K562 (cell line): ENCODE measurements around the gene NUP85. TPM values are rescaled to one million over a fixed set of nuclear protein-coding genes. Genes with fewer than 3 reads are reported as not detected.

Source experiments
- ARHGAP35 ChIP-seq: fragments of 450-650 bp; IDR thresholded peaks from 2 replicates; pipeline ENCODE4 v1.6.1; 2018; ENCODE audit not compliant: partially characterized antibody
- DPF2 ChIP-seq: fragments of 450-650 bp; IDR thresholded peaks from 2 replicates; pipeline ENCODE4 v1.6.1; 2016
- EHMT2 ChIP-seq: fragments of 450-650 bp; IDR thresholded peaks from 2 replicates; pipeline ENCODE4 v1.6.1; 2018; ENCODE audit warnings: antibody characterized with exemption
- FOXJ3 ChIP-seq: sonication (generic); formaldehyde crosslinking; IDR thresholded peaks from 2 replicates; pipeline ENCODE4 v1.4.0; 2020; ENCODE audit warnings: mild to moderate bottlenecking, missing genetic modification reagents
- KLF1 ChIP-seq: fragments of 450-650 bp; IDR thresholded peaks from 2 replicates; pipeline ENCODE4 v1.6.1; 2016; ENCODE audit warnings: missing genetic modification characterization, missing compliant biosample characterization
- OTX1 ChIP-seq: fragments of 450-650 bp; formaldehyde crosslinking; IDR thresholded peaks from 2 replicates; pipeline ENCODE4 v1.4.0; 2022; ENCODE audit warnings: mild to moderate bottlenecking
- RCOR1 ChIP-seq, 2 experiments: IDR thresholded peaks; 2 replicates each; pipeline ENCODE4 v1.6.1; 2012; ENCODE audit warnings: low read depth in 2 of 2, low read length in 2 of 2, borderline replicate concordance in 1 of 2, improper control_type of control experiment in 1 of 2
- RFX5 ChIP-seq: IDR thresholded peaks from 2 replicates; pipeline ENCODE4 v1.6.1; 2011; ENCODE audit warnings: low read depth, mild to moderate bottlenecking, improper control_type of control experiment, low read length
- SIN3A ChIP-seq, 2 experiments: fragments of 150-350 bp in 1 of 2; IDR thresholded peaks; 2 replicates each; pipeline ENCODE4 v1.6.1; 2011 to 2016; ENCODE audit warnings: borderline replicate concordance in 2 of 2, low read depth in 2 of 2, low read length in 2 of 2, mild to moderate bottlenecking in 2 of 2, moderate library complexity in 2 of 2; ENCODE audit not compliant: control insufficient read depth in 1 of 2
- SMARCE1 ChIP-seq: fragments of 450-650 bp; IDR thresholded peaks from 2 replicates; pipeline ENCODE4 v1.7.1; 2016; ENCODE audit warnings: mild to moderate bottlenecking
- TFE3 ChIP-seq: fragments of 450-650 bp; formaldehyde crosslinking; IDR thresholded peaks from 2 replicates; pipeline ENCODE4 v1.4.0; 2020; ENCODE audit warnings: mild to moderate bottlenecking, mixed read lengths
- UBTF ChIP-seq, 2 experiments: IDR thresholded peaks; 2 replicates each; pipeline ENCODE4 v1.6.1; 2012; ENCODE audit warnings: improper control_type of control experiment in 2 of 2, low read depth in 2 of 2, low read length in 2 of 2, borderline replicate concordance in 1 of 2
- ZFPM2 ChIP-seq: fragments of 250-450 bp; sonication (Bioruptor Pico); IDR thresholded peaks from 2 replicates; pipeline ENCODE4 v1.5.1; 2022; ENCODE audit warnings: mild to moderate bottlenecking
- ZKSCAN8 ChIP-seq: fragments of 200-800 bp; sonication (Bioruptor generic); IDR thresholded peaks from 2 replicates; pipeline ENCODE4 v1.6.1; 2016; ENCODE audit warnings: missing genetic modification characterization, missing compliant biosample characterization
- ZNF717 ChIP-seq: fragments of 250-450 bp; sonication (Bioruptor Pico); IDR thresholded peaks from 2 replicates; pipeline ENCODE4 v1.5.0; 2021
- polyA plus RNA-seq, 8 experiments: library from polyadenylated mRNA; depleted of rRNA in 4 of 8; stranded (reverse) in 5 of 8; unstranded in 3 of 8; fragments of >200 nt; fragmentation: Nextera tagmentation in 2 of 8; fragmentation: Illumina TruSeq in 1 of 8; extraction: Ambion mirVana in 2 of 8; extraction: Trizol in 1 of 8; gene quantifications; 2 replicates each; pipeline versions ENCODE4 v1.2.1 to v1.2.3, GENCODE V29; 2011 to 2014; ENCODE audit warnings: inconsistent platforms in 1 of 8, missing spikeins in 1 of 8
- total RNA-seq, 7 experiments: library from RNA; depleted of rRNA in 6 of 7; stranded (reverse); fragments of >200 nt in 6 of 7; fragmentation: Illumina TruSeq in 2 of 7; extraction: Trizol in 2 of 7; gene quantifications; 2 replicates each; pipeline versions ENCODE4 v1.2.1 to v1.2.3, GENCODE V29; 2011 to 2021; ENCODE audit warnings: low replicate concordance in 1 of 7
- TF ChIP-seq, protein P1 (sequence below): sonication (generic); formaldehyde crosslinking; IDR thresholded peaks from 2 replicates; pipeline ENCODE4 v1.8.0; 2023; ENCODE audit warnings: missing genetic modification reagents, mild to moderate bottlenecking, borderline replicate concordance
- TF ChIP-seq, protein P2 (sequence below): fragments of 250-450 bp; sonication (Bioruptor Pico); IDR thresholded peaks from 2 replicates; pipeline ENCODE4 v1.6.1; 2021; ENCODE audit warnings: mild to moderate bottlenecking

The NUP85 gene
- total and polyA plus RNA-seq, 9 of the 15 experiments (the other 6 are each of a cell fraction or from before 2014, with no cell fraction given): 50.2 to 177 (median 110) TPM

DNA sequence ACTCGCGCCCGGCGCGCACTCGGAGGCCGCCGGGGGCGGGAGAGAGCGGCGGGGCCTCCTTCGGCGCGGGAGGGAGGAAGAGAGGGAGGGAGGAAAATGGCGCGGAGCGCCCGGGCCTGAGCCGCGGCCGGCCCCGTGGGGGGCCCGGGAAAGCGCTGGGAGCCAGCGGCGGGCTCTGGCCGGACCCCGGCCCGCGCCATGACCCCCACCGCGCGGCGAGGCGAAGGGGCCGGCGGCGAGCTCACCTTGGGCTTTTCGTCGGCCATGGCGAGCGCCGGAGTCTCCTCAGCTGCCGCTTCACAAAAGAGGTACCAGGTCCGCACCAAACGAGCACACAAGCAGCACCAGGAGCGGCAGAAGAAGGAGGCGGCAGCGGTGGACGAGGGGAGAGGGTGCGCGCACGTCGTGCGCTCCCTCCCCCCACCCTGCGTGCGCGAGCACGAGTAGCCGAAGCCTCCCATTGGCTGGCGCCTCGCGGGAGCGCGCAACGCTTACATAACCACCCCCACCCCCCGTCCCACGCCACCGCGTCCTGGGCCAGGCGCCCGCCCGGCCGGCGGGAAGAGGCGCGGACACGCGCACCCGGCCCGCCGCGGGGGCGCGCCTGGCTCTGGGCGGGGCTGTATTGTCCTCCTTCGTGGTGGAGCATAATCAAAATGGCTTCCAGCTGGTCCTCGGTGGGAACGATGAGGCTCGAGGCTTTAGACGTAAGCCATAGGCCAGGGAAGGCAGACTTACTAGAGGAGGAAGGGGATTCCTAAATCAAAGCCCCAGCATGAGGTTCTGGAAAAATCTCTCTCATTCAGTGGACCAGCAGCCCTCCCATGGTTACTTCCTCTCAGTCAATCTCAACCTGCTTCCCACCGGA, 22.7 kb upstream of the NUP85 start, which contains the start of gene SUMO2 (continued):
- TF ChIP-seq, protein P1, sequence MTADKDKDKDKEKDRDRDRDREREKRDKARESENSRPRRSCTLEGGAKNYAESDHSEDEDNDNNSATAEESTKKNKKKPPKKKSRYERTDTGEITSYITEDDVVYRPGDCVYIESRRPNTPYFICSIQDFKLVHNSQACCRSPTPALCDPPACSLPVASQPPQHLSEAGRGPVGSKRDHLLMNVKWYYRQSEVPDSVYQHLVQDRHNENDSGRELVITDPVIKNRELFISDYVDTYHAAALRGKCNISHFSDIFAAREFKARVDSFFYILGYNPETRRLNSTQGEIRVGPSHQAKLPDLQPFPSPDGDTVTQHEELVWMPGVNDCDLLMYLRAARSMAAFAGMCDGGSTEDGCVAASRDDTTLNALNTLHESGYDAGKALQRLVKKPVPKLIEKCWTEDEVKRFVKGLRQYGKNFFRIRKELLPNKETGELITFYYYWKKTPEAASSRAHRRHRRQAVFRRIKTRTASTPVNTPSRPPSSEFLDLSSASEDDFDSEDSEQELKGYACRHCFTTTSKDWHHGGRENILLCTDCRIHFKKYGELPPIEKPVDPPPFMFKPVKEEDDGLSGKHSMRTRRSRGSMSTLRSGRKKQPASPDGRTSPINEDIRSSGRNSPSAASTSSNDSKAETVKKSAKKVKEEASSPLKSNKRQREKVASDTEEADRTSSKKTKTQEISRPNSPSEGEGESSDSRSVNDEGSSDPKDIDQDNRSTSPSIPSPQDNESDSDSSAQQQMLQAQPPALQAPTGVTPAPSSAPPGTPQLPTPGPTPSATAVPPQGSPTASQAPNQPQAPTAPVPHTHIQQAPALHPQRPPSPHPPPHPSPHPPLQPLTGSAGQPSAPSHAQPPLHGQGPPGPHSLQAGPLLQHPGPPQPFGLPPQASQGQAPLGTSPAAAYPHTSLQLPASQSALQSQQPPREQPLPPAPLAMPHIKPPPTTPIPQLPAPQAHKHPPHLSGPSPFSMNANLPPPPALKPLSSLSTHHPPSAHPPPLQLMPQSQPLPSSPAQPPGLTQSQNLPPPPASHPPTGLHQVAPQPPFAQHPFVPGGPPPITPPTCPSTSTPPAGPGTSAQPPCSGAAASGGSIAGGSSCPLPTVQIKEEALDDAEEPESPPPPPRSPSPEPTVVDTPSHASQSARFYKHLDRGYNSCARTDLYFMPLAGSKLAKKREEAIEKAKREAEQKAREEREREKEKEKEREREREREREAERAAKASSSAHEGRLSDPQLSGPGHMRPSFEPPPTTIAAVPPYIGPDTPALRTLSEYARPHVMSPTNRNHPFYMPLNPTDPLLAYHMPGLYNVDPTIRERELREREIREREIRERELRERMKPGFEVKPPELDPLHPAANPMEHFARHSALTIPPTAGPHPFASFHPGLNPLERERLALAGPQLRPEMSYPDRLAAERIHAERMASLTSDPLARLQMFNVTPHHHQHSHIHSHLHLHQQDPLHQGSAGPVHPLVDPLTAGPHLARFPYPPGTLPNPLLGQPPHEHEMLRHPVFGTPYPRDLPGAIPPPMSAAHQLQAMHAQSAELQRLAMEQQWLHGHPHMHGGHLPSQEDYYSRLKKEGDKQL: no peak
- TF ChIP-seq EHMT2 (no peak), RCOR1 (IDR thresholded peaks at IDR 0.05; ENCODE audit: borderline replicate concordance in 1 of 2, low read depth in 2 of 2, low read length in 2 of 2) (no peak), SMARCE1 (no peak), ARHGAP35 (no peak), ZFPM2 (CRISPR knock-in tag) (no peak), UBTF (IDR thresholded peaks at IDR 0.05; ENCODE audit: borderline replicate concordance in 1 of 2, low read depth in 2 of 2, low read length in 2 of 2) (peak; percentile 87 to 91; a peak in 3 of 4 replicates), SIN3A (IDR thresholded peaks at IDR 0.05; ENCODE audit: borderline replicate concordance in 2 of 2, control insufficient read depth in 1 of 2, low read depth in 2 of 2, low read length in 2 of 2) (peak; percentile 16 to 80; a peak in 2 of 4 replicates), TFE3 (CRISPR knock-in tag) (no peak), OTX1 (CRISPR knock-in tag) (no peak), KLF1 (tag) (0 out of 2 replicates have a peak, but pooled peaks have one; percentile 45), DPF2 (peak; percentile 43; the same call in 1 of the 2 replicates), RFX5 (no peak), ZNF717 (no peak), ZKSCAN8 (CRISPR knock-in tag) (peak; percentile 89; the same call in 1 of the 2 replicates), FOXJ3 (no peak)
- TF ChIP-seq, protein P2, sequence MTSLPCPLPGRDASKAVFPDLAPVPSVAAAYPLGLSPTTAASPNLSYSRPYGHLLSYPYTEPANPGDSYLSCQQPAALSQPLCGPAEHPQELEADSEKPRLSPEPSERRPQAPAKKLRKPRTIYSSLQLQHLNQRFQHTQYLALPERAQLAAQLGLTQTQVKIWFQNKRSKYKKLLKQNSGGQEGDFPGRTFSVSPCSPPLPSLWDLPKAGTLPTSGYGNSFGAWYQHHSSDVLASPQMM: no peak
